ENCODE results near the gene HMGCS1.

Gene HMGCS1

DNA sequence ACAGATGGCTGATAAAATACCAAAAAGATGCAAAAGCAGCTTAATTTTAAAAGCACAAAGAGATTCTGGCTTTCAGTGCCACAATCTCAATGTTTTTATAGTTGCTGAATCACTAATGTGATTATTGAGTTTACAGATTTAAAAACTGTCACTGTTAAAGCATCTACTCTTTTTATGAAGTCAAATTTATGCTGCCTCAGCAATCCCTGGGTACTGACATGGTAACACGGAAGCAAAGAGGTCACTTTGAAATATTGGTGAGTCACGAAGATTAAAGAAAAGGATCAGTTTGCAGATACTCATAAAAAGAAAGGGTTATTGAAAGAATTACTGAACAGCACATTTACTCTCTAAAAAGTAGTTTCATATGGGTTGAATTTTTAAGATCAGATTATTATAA, 39.7 kb upstream of the HMGCS1 start:
- Histone ChIP-seq H3K9me3 (ENCODE audit: control extremely low read depth in 1 of 5, control insufficient read depth in 4 of 5, insufficient read depth in 2 of 5, low read depth in 1 of 5, low read length in 4 of 5) (no peaks in the 10 kb centered on the region), H3K4me3 (ENCODE audit: control insufficient read depth in 1 of 7, extremely low read depth in 1 of 7, insufficient read depth in 4 of 7, low read depth in 2 of 7, low read length in 6 of 7) (no peak overlapping the region), H3K27me3 (replicated peaks in 2 of 5; ENCODE audit: control insufficient read depth in 4 of 5, insufficient read depth in 5 of 5, low read length in 4 of 5) (peaks cover 0 to 2% (median 0%) of the 10 kb centered on the region in 5 experiments), H3K4me1 (ENCODE audit: control extremely low read depth in 1 of 4, control insufficient read depth in 4 of 4, insufficient read depth in 4 of 4, low read length in 3 of 4) (no peaks in the 10 kb centered on the region), H3K36me3 (ENCODE audit: control insufficient read depth in 4 of 4, insufficient read depth in 4 of 4, low read length in 3 of 4) (no peaks in the 10 kb centered on the region), H3K27ac (ENCODE audit: insufficient read depth in 1 of 2, low read depth in 1 of 2, low read length in 2 of 2, poor library complexity in 1 of 2, severe bottlenecking in 2 of 2) (no peak overlapping the region)
- no CpG with 5 or more reads among the region's 2 CpGs for WGBS (ENCODE audit: insufficient coverage)
- DNase-seq = no peak
- POLR2A ChIA-PET = no interaction called here
- CTCF ChIA-PET = interaction anchor here (1.4 kb wide), 1 partner anchor 14 kb away, joined by 3 read pairs; no protein-coding TSS in a partner anchor

DNA sequence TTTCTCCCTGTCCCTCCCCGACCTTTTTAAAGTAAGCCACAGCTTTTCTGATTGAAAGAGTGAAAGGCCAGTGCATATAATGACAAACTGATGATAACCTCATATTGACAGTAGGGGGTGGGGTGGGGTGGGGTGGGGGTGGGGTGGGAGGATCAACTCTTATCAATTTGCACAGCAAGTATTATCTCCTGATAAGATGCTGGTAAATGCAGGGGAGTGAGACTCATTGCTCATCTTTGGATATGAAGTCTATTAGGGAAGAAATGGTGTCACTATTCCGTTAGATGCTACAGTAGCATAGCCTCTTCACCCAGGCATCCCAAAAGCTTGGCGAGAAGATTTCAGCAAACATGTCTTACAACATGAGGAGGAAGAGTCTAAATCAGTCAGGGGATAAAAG, 38.9 kb upstream of the HMGCS1 start:
- Histone ChIP-seq H3K27ac (ENCODE audit: insufficient read depth in 1 of 2, low read depth in 1 of 2, low read length in 2 of 2, poor library complexity in 1 of 2, severe bottlenecking in 2 of 2) (no peak overlapping the region), H3K27me3 (replicated peaks in 2 of 5; ENCODE audit: control insufficient read depth in 4 of 5, insufficient read depth in 5 of 5, low read length in 4 of 5) (peaks cover 0 to 2% (median 0%) of the 10 kb centered on the region in 5 experiments), H3K4me3 (ENCODE audit: control insufficient read depth in 1 of 7, extremely low read depth in 1 of 7, insufficient read depth in 4 of 7, low read depth in 2 of 7, low read length in 6 of 7) (no peak overlapping the region), H3K36me3 (ENCODE audit: control insufficient read depth in 4 of 4, insufficient read depth in 4 of 4, low read length in 3 of 4) (no peaks in the 10 kb centered on the region), H3K9me3 (ENCODE audit: control extremely low read depth in 1 of 5, control insufficient read depth in 4 of 5, insufficient read depth in 2 of 5, low read depth in 1 of 5, low read length in 4 of 5) (no peaks in the 10 kb centered on the region), H3K4me1 (ENCODE audit: control extremely low read depth in 1 of 4, control insufficient read depth in 4 of 4, insufficient read depth in 4 of 4, low read length in 3 of 4) (no peaks in the 10 kb centered on the region)
- 100% methylated on average over 1 of the region's 3 CpGs for WGBS (ENCODE audit: insufficient coverage)
- ChIA-PET POLR2A (no interaction called here), CTCF (no interaction called here)
- no peak for DNase-seq

DNA sequence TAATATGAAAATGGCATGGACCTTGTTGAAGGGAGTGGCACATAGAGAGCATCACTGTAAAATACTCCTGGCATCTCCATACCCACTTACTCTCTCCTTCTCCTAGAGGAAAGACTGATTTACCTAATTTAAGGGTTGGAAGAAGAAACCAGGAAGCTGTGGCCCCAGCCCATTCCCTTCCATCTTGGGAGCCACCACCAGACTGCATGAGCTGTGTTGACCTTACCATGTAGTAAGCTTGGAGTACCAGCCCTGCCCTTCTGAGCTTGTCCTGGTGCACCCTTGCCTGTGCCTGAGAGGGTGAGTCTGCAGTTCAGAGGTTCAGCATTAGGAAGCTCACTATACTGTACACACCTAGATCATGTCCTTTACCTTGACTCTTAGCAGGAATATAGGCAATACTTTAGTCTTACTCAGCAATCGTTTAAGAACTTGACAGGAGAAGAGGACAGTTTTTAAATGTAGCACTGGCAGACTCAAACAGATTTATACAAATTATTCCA, 35.7 kb upstream of the HMGCS1 start:
- CTCF ChIA-PET = no interaction called here

DNA sequence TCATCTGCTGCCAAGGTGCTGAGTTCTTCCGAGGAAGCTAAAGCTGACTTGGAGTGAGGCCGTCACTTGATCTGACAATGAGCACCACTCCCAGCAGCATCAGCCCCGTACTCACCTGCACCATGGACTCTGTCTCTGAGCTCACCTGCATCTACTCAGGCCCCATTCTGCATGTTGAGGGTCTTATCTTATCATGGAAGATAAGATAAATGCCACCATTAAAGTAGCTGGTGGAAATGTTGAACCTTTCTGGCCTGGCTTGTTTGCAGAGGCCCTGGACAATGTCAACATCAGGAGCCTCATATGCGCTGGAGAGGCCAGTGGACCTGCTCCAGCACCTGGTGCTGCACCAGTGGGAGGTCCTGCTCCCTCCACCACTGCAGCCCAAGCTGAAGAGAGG, 35.0 kb upstream of the HMGCS1 start:
- WGBS (ENCODE audit: insufficient coverage) = 100% methylated on average over 3 of the region's 4 CpGs
- H3K27ac ChIP-seq (ENCODE audit: insufficient read depth in 1 of 2, low read depth in 1 of 2, low read length in 2 of 2, poor library complexity in 1 of 2, severe bottlenecking in 2 of 2) = no peak overlapping the region
- H3K4me1 ChIP-seq (ENCODE audit: control extremely low read depth in 1 of 4, control insufficient read depth in 4 of 4, insufficient read depth in 4 of 4, low read length in 3 of 4) = no peaks in the 10 kb centered on the region
- ChIA-PET POLR2A (no interaction called here), CTCF (no interaction called here)
- peaks cover 0 to 2% (median 0%) of the 10 kb centered on the region in 5 experiments for H3K27me3 ChIP-seq (replicated peaks in 2 of 5; ENCODE audit: control insufficient read depth in 4 of 5, insufficient read depth in 5 of 5, low read length in 4 of 5)
- peaks cover 0 to 1% (median 0%) of the 10 kb centered on the region in 5 experiments for H3K9me3 ChIP-seq (ENCODE audit: control extremely low read depth in 1 of 5, control insufficient read depth in 4 of 5, insufficient read depth in 2 of 5, low read depth in 1 of 5, low read length in 4 of 5)
- no peaks in the 10 kb centered on the region for H3K36me3 ChIP-seq (ENCODE audit: control insufficient read depth in 4 of 4, insufficient read depth in 4 of 4, low read length in 3 of 4)
- DNase-seq = no peak
- no peak overlapping the region for H3K4me3 ChIP-seq (ENCODE audit: control insufficient read depth in 1 of 7, extremely low read depth in 1 of 7, insufficient read depth in 4 of 7, low read depth in 2 of 7, low read length in 6 of 7)

More for the DNA sequence above, 35.7 kb upstream of the HMGCS1 start:
- no peak for DNase-seq
- H3K4me3 ChIP-seq (ENCODE audit: control insufficient read depth in 1 of 7, extremely low read depth in 1 of 7, insufficient read depth in 4 of 7, low read depth in 2 of 7, low read length in 6 of 7) = no peak overlapping the region
- H3K4me1 ChIP-seq (ENCODE audit: control extremely low read depth in 1 of 4, control insufficient read depth in 4 of 4, insufficient read depth in 4 of 4, low read length in 3 of 4) = no peaks in the 10 kb centered on the region
- H3K27ac ChIP-seq (ENCODE audit: insufficient read depth in 1 of 2, low read depth in 1 of 2, low read length in 2 of 2, poor library complexity in 1 of 2, severe bottlenecking in 2 of 2) = no peak overlapping the region
- H3K9me3 ChIP-seq (ENCODE audit: control extremely low read depth in 1 of 5, control insufficient read depth in 4 of 5, insufficient read depth in 2 of 5, low read depth in 1 of 5, low read length in 4 of 5) = peaks cover 0 to 1% (median 0%) of the 10 kb centered on the region in 5 experiments
- peaks cover 0 to 2% (median 0%) of the 10 kb centered on the region in 5 experiments for H3K27me3 ChIP-seq (replicated peaks in 2 of 5; ENCODE audit: control insufficient read depth in 4 of 5, insufficient read depth in 5 of 5, low read length in 4 of 5)
- H3K36me3 ChIP-seq (ENCODE audit: control insufficient read depth in 4 of 4, insufficient read depth in 4 of 4, low read length in 3 of 4) = no peaks in the 10 kb centered on the region
- POLR2A ChIA-PET = no interaction called here
- WGBS (ENCODE audit: insufficient coverage) = 100% methylated on average over 1 of the region's 1 CpG

DNA sequence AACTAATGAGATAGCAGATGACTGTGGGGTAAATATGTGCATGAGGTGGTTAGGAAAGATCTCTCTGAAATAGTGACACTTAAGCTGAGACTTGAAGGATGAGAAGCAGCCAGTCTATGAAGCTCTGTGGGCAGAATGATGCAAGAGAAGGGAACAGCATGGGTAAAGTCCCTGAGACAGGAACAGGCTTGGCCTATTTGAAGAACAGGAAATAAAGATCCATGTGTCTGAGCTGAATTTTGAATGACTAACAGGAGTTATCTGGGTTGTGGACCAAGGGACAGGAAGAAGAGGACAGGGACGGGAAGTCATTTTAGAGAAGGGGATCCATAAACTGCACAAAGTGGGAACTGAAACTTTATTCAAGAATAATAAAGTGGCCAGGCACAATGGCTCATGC, 25.6 kb upstream of the HMGCS1 start:
- 83% methylated on average over 1 of the region's 1 CpG for WGBS (ENCODE audit: insufficient coverage)
- no peak overlapping the region for H3K4me3 ChIP-seq (ENCODE audit: control insufficient read depth in 1 of 7, extremely low read depth in 1 of 7, insufficient read depth in 4 of 7, low read depth in 2 of 7, low read length in 6 of 7)
- POLR2A ChIA-PET = no interaction called here
- no peaks in the 10 kb centered on the region for H3K36me3 ChIP-seq (ENCODE audit: control insufficient read depth in 4 of 4, insufficient read depth in 4 of 4, low read length in 3 of 4)
- H3K4me1 ChIP-seq (ENCODE audit: control extremely low read depth in 1 of 4, control insufficient read depth in 4 of 4, insufficient read depth in 4 of 4, low read length in 3 of 4) = peaks cover 0 to 5% (median 0%) of the 10 kb centered on the region in 4 experiments
- no peak for DNase-seq
- CTCF ChIA-PET = interaction anchor here (0.8 to 1.1 kb wide), 3 partner anchors 15 to 429 kb away, joined by 3 to 4 read pairs (median 3); no protein-coding TSS in a partner anchor
- no peaks in the 10 kb centered on the region for H3K27me3 ChIP-seq (replicated peaks in 2 of 5; ENCODE audit: control insufficient read depth in 4 of 5, insufficient read depth in 5 of 5, low read length in 4 of 5)
- H3K9me3 ChIP-seq (ENCODE audit: control extremely low read depth in 1 of 5, control insufficient read depth in 4 of 5, insufficient read depth in 2 of 5, low read depth in 1 of 5, low read length in 4 of 5) = peaks cover 0 to 18% (median 17%) of the 10 kb centered on the region in 5 experiments
- no peak overlapping the region for H3K27ac ChIP-seq (ENCODE audit: insufficient read depth in 1 of 2, low read depth in 1 of 2, low read length in 2 of 2, poor library complexity in 1 of 2, severe bottlenecking in 2 of 2)

DNA sequence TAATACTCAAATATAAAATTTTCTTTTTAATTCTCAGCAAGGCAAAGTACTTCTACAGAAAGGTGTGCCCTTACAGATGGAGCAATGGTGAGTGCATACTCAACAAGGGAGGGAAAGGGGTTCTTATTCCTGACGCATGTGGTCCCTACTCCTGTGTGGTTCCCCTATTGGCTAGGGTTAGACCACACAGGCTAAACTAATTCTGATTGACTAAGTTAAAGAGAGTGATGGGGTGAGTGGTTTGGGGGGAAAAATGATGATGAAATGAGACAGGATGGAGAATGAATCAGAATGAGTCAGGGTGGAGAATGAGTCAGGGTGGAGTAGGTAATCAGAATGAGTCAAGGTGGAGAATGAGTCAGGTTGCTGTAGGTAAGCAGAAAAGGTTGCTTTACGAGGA, 22.9 kb upstream of the HMGCS1 start:
- ChIA-PET CTCF (no interaction called here), POLR2A (no interaction called here)
- peaks cover 0 to 5% (median 0%) of the 10 kb centered on the region in 4 experiments for H3K4me1 ChIP-seq (ENCODE audit: control extremely low read depth in 1 of 4, control insufficient read depth in 4 of 4, insufficient read depth in 4 of 4, low read length in 3 of 4)
- no peak overlapping the region for H3K4me3 ChIP-seq (ENCODE audit: control insufficient read depth in 1 of 7, extremely low read depth in 1 of 7, insufficient read depth in 4 of 7, low read depth in 2 of 7, low read length in 6 of 7)
- H3K27ac ChIP-seq (ENCODE audit: insufficient read depth in 1 of 2, low read depth in 1 of 2, low read length in 2 of 2, poor library complexity in 1 of 2, severe bottlenecking in 2 of 2) = no peak overlapping the region
- no peak for DNase-seq
- H3K9me3 ChIP-seq (ENCODE audit: control extremely low read depth in 1 of 5, control insufficient read depth in 4 of 5, insufficient read depth in 2 of 5, low read depth in 1 of 5, low read length in 4 of 5) = peaks cover 0 to 21% (median 18%) of the 10 kb centered on the region in 5 experiments
- no peaks in the 10 kb centered on the region for H3K27me3 ChIP-seq (replicated peaks in 2 of 5; ENCODE audit: control insufficient read depth in 4 of 5, insufficient read depth in 5 of 5, low read length in 4 of 5)
- H3K36me3 ChIP-seq (ENCODE audit: control insufficient read depth in 4 of 4, insufficient read depth in 4 of 4, low read length in 3 of 4) = no peaks in the 10 kb centered on the region
- 100% methylated on average over 1 of the region's 2 CpGs for WGBS (ENCODE audit: insufficient coverage)

DNA sequence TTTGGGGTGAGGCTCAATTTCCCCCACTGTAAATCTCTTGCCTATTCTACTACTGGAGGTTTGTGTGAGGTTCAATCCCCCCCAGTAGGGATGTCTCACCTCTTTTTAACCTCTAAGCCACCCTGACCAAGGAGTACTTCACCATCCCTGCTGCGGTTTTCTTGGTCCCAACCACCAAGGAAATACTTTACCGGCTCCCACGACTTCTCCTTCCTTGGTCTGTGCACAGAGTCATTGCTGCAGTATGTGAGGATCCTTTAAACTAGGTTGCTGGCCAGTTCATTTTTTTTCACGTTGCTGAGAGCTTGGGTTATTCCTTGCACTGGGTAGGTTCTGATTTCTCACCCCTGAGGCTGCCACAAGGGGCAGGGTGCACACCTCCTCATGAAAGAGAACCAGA, 22.5 kb upstream of the HMGCS1 start:
- no peaks in the 10 kb centered on the region for H3K27me3 ChIP-seq (replicated peaks in 2 of 5; ENCODE audit: control insufficient read depth in 4 of 5, insufficient read depth in 5 of 5, low read length in 4 of 5)
- ChIA-PET CTCF (no interaction called here), POLR2A (no interaction called here)
- H3K9me3 ChIP-seq (ENCODE audit: control extremely low read depth in 1 of 5, control insufficient read depth in 4 of 5, insufficient read depth in 2 of 5, low read depth in 1 of 5, low read length in 4 of 5) = peaks cover 0 to 18% (median 15%) of the 10 kb centered on the region in 5 experiments
- no peak overlapping the region for H3K4me3 ChIP-seq (ENCODE audit: control insufficient read depth in 1 of 7, extremely low read depth in 1 of 7, insufficient read depth in 4 of 7, low read depth in 2 of 7, low read length in 6 of 7)
- peaks cover 0 to 5% (median 0%) of the 10 kb centered on the region in 4 experiments for H3K4me1 ChIP-seq (ENCODE audit: control extremely low read depth in 1 of 4, control insufficient read depth in 4 of 4, insufficient read depth in 4 of 4, low read length in 3 of 4)
- H3K27ac ChIP-seq (ENCODE audit: insufficient read depth in 1 of 2, low read depth in 1 of 2, low read length in 2 of 2, poor library complexity in 1 of 2, severe bottlenecking in 2 of 2) = no peak overlapping the region
- no peaks in the 10 kb centered on the region for H3K36me3 ChIP-seq (ENCODE audit: control insufficient read depth in 4 of 4, insufficient read depth in 4 of 4, low read length in 3 of 4)
- 92% methylated on average over 4 of the region's 4 CpGs for WGBS (ENCODE audit: insufficient coverage)
- no peak for DNase-seq

Data from common myeloid progenitor, CD34-positive (primary cell).